ENCODE data around the gene CD3E.

GRCh38 chr11:118343248-118343647 lies 38.7 kb downstream of the CD3E start:
- no peak for TF ChIP-seq CTCF (IDR thresholded peaks at IDR 0.05 in 8 of 11, conservative IDR thresholded peaks at IDR 0.05 in 3 of 11)
- no peak for TF ChIP-seq POLR2AphosphoS5 (IDR thresholded peaks at IDR 0.05)
